ENCODE results near the gene TEC. TPM values are rescaled to one million over a fixed set of nuclear protein-coding genes. Genes with fewer than 3 reads are reported as not detected.

TEC gene
- total RNA-seq, 2 donors from 2014 or later: 4.5 to 12.8 TPM

- TF ChIP-seq, protein P1, sequence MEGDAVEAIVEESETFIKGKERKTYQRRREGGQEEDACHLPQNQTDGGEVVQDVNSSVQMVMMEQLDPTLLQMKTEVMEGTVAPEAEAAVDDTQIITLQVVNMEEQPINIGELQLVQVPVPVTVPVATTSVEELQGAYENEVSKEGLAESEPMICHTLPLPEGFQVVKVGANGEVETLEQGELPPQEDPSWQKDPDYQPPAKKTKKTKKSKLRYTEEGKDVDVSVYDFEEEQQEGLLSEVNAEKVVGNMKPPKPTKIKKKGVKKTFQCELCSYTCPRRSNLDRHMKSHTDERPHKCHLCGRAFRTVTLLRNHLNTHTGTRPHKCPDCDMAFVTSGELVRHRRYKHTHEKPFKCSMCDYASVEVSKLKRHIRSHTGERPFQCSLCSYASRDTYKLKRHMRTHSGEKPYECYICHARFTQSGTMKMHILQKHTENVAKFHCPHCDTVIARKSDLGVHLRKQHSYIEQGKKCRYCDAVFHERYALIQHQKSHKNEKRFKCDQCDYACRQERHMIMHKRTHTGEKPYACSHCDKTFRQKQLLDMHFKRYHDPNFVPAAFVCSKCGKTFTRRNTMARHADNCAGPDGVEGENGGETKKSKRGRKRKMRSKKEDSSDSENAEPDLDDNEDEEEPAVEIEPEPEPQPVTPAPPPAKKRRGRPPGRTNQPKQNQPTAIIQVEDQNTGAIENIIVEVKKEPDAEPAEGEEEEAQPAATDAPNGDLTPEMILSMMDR (IDR thresholded peaks at IDR 0.05): no peak
- Histone ChIP-seq H3K4me3 (peak overlapping the region; percentile 98), H3K27me3 (replicated peaks; ENCODE audit: insufficient read depth) (no peaks in the 10 kb centered on the region), H3K9me3 (no peaks in the 10 kb centered on the region), H3K27ac (peak overlapping the region; percentile 60 to 84), H3K36me3 (no peaks in the 10 kb centered on the region), H3K4me1 (ENCODE audit: control insufficient read depth in 1 of 2, low read depth in 2 of 2) (peaks cover 0 to 13% of the 10 kb centered on the region in 2 donors)
- ATAC-seq (ENCODE audit: insufficient number of reproducible peaks, low FRiP score, low read depth): peak; percentile 77
- DNase-seq (ENCODE audit: low spot score): peak; percentile 84
These were observed 354 bp upstream of the TEC start for GRCh38 chr4:48269861-48270522.

DNA sequence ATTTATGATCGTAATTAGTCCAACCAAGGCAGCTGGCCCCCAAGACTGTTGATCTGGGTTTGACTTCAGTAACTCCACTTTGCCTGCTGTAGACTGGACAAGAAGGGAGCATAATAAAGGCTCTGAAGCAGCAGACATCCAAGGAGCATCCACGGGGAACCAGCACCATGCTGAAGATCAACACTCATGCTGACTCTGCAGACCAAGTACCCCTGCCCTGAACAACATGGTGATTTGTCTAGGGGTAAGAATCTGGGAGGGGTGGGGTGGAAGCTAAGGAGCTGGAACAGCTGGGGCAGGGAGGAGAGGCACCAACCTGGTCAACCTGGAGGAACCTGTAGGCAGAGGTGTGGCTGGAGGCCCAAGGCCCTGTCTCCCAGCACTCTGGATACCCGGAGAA, 2.1 kb downstream of the TEC start:
- DNase-seq (ENCODE audit: low spot score) (no peak), ATAC-seq (ENCODE audit: insufficient number of reproducible peaks, low FRiP score, low read depth) (no peak)
- Histone ChIP-seq H3K9me3 (no peaks in the 10 kb centered on the region), H3K4me3 (no peak overlapping the region), H3K4me1 (ENCODE audit: control insufficient read depth in 1 of 2, low read depth in 2 of 2) (peaks cover 0 to 13% of the 10 kb centered on the region in 2 donors), H3K27ac (no peak overlapping the region), H3K27me3 (replicated peaks; ENCODE audit: insufficient read depth) (no peaks in the 10 kb centered on the region), H3K36me3 (no peaks in the 10 kb centered on the region)
- TF ChIP-seq, protein P1 (IDR thresholded peaks at IDR 0.05): no peak

GRCh38 chr4:48266781-48267180, 2.9 kb downstream of the TEC start:
- Histone ChIP-seq H3K9me3 (no peaks in the 10 kb centered on the region), H3K27ac (no peak overlapping the region), H3K4me3 (no peak overlapping the region), H3K27me3 (replicated peaks; ENCODE audit: insufficient read depth) (no peaks in the 10 kb centered on the region), H3K36me3 (no peaks in the 10 kb centered on the region), H3K4me1 (ENCODE audit: control insufficient read depth in 1 of 2, low read depth in 2 of 2) (peaks cover 0 to 13% of the 10 kb centered on the region in 2 donors)
- ATAC-seq (ENCODE audit: insufficient number of reproducible peaks, low FRiP score, low read depth) (no peak), DNase-seq (ENCODE audit: low spot score) (no peak)
- TF ChIP-seq, protein P1 (IDR thresholded peaks at IDR 0.05): no peak

DNA sequence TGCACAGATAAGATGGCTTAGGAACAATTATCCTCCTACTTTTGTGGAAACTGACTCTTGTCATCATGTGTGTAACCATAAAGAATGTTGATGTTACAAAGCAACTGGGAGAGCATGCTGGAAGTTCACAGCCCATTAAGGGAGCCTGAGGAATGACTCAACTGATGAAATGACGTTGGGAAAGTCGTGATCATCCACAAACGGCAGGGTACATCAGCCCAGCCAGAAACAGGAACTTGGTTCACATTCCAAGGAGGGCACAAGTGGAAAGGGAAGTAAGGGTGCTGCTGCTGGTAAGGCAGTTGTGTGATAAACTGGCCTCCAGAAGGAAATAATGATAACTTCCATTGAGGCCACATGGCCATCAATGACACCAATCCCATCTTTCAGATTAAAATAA, 6.7 kb downstream of the TEC start:
- DNase-seq (ENCODE audit: low spot score) (no peak), ATAC-seq (ENCODE audit: insufficient number of reproducible peaks, low FRiP score, low read depth) (no peak)
- H3K4me3 ChIP-seq: no peak overlapping the region
- TF ChIP-seq, protein P1 (IDR thresholded peaks at IDR 0.05): no peak
- H3K27ac ChIP-seq: no peak overlapping the region
- H3K4me1 ChIP-seq (ENCODE audit: control insufficient read depth in 1 of 2, low read depth in 2 of 2): peaks cover 0 to 3% of the 10 kb centered on the region in 2 donors
- H3K9me3 ChIP-seq: no peaks in the 10 kb centered on the region
- no peaks in the 10 kb centered on the region for H3K36me3 ChIP-seq
- H3K27me3 ChIP-seq (replicated peaks; ENCODE audit: insufficient read depth): no peaks in the 10 kb centered on the region

- ATAC-seq (ENCODE audit: insufficient number of reproducible peaks, low FRiP score, low read depth) (no peak), DNase-seq (ENCODE audit: low spot score) (no peak)
- Histone ChIP-seq H3K4me1 (ENCODE audit: control insufficient read depth in 1 of 2, low read depth in 2 of 2) (peaks cover 0 to 3% of the 10 kb centered on the region in 2 donors), H3K27ac (no peak overlapping the region), H3K9me3 (no peaks in the 10 kb centered on the region), H3K27me3 (replicated peaks; ENCODE audit: insufficient read depth) (no peaks in the 10 kb centered on the region), H3K36me3 (no peaks in the 10 kb centered on the region), H3K4me3 (no peak overlapping the region)
- TF ChIP-seq, protein P1 (IDR thresholded peaks at IDR 0.05): no peak
These were observed 7.2 kb downstream of the TEC start for GRCh38 chr4:48262484-48262883.

Measured in thoracic aorta (tissue), 2 donors.